ENCODE results near the gene ZNF860. TPM values are rescaled to one million over a fixed set of nuclear protein-coding genes. Genes with fewer than 3 reads are reported as not detected.

The ZNF860 gene
- total RNA-seq, 1 experiment from 2014 or later: 8.9 TPM

- ChIA-PET CTCF (no interaction called here), POLR2A (no interaction called here)
- H3K9me3 ChIP-seq (ENCODE audit: control insufficient read depth, insufficient read depth, low read depth, low read length): peaks cover 10% of the 10 kb centered on the region; the same call in 1 of the 2 replicates
- no peaks in the 10 kb centered on the region for H3K27me3 ChIP-seq (ENCODE audit: control insufficient read depth, insufficient read depth, low read length)
- no peak overlapping the region for H3K4me3 ChIP-seq (ENCODE audit: low read depth in 2 of 2, low read length in 2 of 2)
- no peaks in the 10 kb centered on the region for H3K36me3 ChIP-seq (ENCODE audit: control insufficient read depth, insufficient read depth, low read length)
- BruUV-seq (replicated peaks): no TSS peak
- intact Hi-C loops (cut with micrococcal nuclease; ENCODE audit: unreplicated experiment) (no loop called here), in situ Hi-C loops (cut with HindIII; ENCODE audit: low pct_unique_long_range_greater_than_20kb, low sequenced_read_pairs) (no loop called here)
- ATAC-seq (no peak), DNase-seq (ENCODE audit: low read depth, low spot score) (no peak)
- TF ChIP-seq, protein P1, sequence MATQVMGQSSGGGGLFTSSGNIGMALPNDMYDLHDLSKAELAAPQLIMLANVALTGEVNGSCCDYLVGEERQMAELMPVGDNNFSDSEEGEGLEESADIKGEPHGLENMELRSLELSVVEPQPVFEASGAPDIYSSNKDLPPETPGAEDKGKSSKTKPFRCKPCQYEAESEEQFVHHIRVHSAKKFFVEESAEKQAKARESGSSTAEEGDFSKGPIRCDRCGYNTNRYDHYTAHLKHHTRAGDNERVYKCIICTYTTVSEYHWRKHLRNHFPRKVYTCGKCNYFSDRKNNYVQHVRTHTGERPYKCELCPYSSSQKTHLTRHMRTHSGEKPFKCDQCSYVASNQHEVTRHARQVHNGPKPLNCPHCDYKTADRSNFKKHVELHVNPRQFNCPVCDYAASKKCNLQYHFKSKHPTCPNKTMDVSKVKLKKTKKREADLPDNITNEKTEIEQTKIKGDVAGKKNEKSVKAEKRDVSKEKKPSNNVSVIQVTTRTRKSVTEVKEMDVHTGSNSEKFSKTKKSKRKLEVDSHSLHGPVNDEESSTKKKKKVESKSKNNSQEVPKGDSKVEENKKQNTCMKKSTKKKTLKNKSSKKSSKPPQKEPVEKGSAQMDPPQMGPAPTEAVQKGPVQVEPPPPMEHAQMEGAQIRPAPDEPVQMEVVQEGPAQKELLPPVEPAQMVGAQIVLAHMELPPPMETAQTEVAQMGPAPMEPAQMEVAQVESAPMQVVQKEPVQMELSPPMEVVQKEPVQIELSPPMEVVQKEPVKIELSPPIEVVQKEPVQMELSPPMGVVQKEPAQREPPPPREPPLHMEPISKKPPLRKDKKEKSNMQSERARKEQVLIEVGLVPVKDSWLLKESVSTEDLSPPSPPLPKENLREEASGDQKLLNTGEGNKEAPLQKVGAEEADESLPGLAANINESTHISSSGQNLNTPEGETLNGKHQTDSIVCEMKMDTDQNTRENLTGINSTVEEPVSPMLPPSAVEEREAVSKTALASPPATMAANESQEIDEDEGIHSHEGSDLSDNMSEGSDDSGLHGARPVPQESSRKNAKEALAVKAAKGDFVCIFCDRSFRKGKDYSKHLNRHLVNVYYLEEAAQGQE (IDR thresholded peaks at IDR 0.05; ENCODE audit: insufficient read depth in 1 of 2, low read depth in 2 of 2, low read length in 1 of 2): no peak
- TF ChIP-seq, protein P2, sequence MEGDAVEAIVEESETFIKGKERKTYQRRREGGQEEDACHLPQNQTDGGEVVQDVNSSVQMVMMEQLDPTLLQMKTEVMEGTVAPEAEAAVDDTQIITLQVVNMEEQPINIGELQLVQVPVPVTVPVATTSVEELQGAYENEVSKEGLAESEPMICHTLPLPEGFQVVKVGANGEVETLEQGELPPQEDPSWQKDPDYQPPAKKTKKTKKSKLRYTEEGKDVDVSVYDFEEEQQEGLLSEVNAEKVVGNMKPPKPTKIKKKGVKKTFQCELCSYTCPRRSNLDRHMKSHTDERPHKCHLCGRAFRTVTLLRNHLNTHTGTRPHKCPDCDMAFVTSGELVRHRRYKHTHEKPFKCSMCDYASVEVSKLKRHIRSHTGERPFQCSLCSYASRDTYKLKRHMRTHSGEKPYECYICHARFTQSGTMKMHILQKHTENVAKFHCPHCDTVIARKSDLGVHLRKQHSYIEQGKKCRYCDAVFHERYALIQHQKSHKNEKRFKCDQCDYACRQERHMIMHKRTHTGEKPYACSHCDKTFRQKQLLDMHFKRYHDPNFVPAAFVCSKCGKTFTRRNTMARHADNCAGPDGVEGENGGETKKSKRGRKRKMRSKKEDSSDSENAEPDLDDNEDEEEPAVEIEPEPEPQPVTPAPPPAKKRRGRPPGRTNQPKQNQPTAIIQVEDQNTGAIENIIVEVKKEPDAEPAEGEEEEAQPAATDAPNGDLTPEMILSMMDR (IDR thresholded peaks at IDR 0.05): no peak
- TF ChIP-seq TCF7L2 (IDR thresholded peaks at IDR 0.05; ENCODE audit: low read depth, low read length) (no peak), SIN3A (IDR thresholded peaks at IDR 0.05; ENCODE audit: borderline replicate concordance, insufficient read depth, low read depth, low read length) (no peak), POLR2AphosphoS5 (IDR thresholded peaks at IDR 0.05; ENCODE audit: low read depth, low read length) (no peak)
- H3K4me1 ChIP-seq (ENCODE audit: control insufficient read depth, insufficient read depth, low read length): peaks cover 29% of the 10 kb centered on the region
- peak overlapping the region; percentile 39; the same call in 1 of the 2 replicates for H3K27ac ChIP-seq (ENCODE audit: low read length)
These were observed 35.9 kb upstream of the ZNF860 start for GRCh38 chr3:31945738-31946052.

DNA sequence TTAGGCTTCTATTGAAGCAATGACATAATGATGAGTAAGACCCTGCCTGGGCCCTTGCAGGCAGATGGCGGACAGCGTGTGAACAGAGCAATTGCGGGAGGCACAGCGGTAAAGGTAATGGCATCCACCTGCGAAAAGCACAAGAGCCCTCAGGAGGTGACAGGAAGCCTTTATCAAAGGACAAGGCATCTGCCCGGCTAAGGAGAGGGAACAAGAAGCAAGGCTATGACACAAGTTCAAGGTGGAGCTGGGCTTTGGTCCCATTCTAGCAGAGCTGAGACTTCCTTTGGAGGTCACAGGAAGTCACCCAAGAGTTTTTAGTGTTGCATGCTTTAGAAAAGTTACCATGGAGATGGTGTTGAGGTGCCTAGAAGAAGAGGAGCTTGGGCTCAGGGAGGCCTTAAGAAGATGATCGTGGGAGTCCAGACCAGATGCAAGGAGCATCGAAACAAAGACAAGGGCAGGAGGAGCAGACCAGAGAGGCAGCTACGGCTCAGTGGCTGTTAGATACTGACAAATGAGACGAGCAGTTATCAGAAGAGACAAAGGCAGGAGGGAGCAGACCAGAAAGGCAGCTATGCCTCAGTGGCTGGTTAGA is 35.0 kb upstream of the ZNF860 start:
- Histone ChIP-seq H3K4me3 (ENCODE audit: low read depth in 2 of 2, low read length in 2 of 2) (no peak overlapping the region), H3K9me3 (ENCODE audit: control insufficient read depth, insufficient read depth, low read depth, low read length) (peaks cover 10% of the 10 kb centered on the region; the same call in 1 of the 2 replicates), H3K27me3 (ENCODE audit: control insufficient read depth, insufficient read depth, low read length) (no peaks in the 10 kb centered on the region), H3K4me1 (ENCODE audit: control insufficient read depth, insufficient read depth, low read length) (peaks cover 24% of the 10 kb centered on the region), H3K27ac (ENCODE audit: low read length) (no peak overlapping the region), H3K36me3 (ENCODE audit: control insufficient read depth, insufficient read depth, low read length) (no peaks in the 10 kb centered on the region)
- DNase-seq (ENCODE audit: low read depth, low spot score) (no peak), ATAC-seq (no peak)
- intact Hi-C loops (cut with micrococcal nuclease; ENCODE audit: unreplicated experiment) (no loop called here), in situ Hi-C loops (cut with HindIII; ENCODE audit: low pct_unique_long_range_greater_than_20kb, low sequenced_read_pairs) (no loop called here)
- TF ChIP-seq TCF7L2 (IDR thresholded peaks at IDR 0.05; ENCODE audit: low read depth, low read length): no peak
- no peak for TF ChIP-seq POLR2AphosphoS5 (IDR thresholded peaks at IDR 0.05; ENCODE audit: low read depth, low read length)
- TF ChIP-seq, protein P1 (IDR thresholded peaks at IDR 0.05; ENCODE audit: insufficient read depth in 1 of 2, low read depth in 2 of 2, low read length in 1 of 2): no peak
- no peak for TF ChIP-seq SIN3A (IDR thresholded peaks at IDR 0.05; ENCODE audit: borderline replicate concordance, insufficient read depth, low read depth, low read length)
- TF ChIP-seq, protein P2 (IDR thresholded peaks at IDR 0.05): no peak
- no TSS peak for BruUV-seq (replicated peaks)
- POLR2A ChIA-PET: no interaction called here
- CTCF ChIA-PET: no interaction called here

Measured in Panc1 (cell line).